Mononuclear cell (primary cell): ENCODE data around the gene SMARCA5. TPM values are rescaled to one million over a fixed set of nuclear protein-coding genes. Genes with fewer than 3 reads are reported as not detected.
"Not testable (repeated sequence)": the region's sequence is repeated elsewhere in the genome, so short reads cannot be mapped to it uniquely, and the experiment has no call there.

Experiments used
- H3K27me3 ChIP-seq: 2 replicates; pipeline ENCODE4 v1.6.0; 2011; ENCODE audit warnings: low read length, control low read depth; ENCODE audit not compliant: insufficient read depth
- H3K4me1 ChIP-seq: 2 replicates; pipeline ENCODE4 v1.5.1; 2011; ENCODE audit warnings: mild to moderate bottlenecking, low read length, control low read depth; ENCODE audit not compliant: insufficient read depth
- H3K4me3 ChIP-seq: 2 replicates; pipeline ENCODE4 v1.5.1; 2011; ENCODE audit warnings: mild to moderate bottlenecking, low read length, moderate library complexity
- H3K9me3 ChIP-seq: 2 replicates; pipeline ENCODE4 v1.5.1; 2011; ENCODE audit warnings: low read depth, mild to moderate bottlenecking, control low read depth, low read length
- total RNA-seq: library from RNA; depleted of rRNA; stranded (reverse); fragments of >200 nt; gene quantifications from one replicate; pipeline ENCODE4 v1.2.3, GENCODE V29; 2012

SMARCA5 gene
- total RNA-seq, 1 donor = 86.8 TPM

- no peaks in the 10 kb centered on the region for H3K9me3 ChIP-seq
- H3K4me3 ChIP-seq = no peak overlapping the region
- H3K4me1 ChIP-seq = peaks cover 25% of the 10 kb centered on the region
- no peaks in the 10 kb centered on the region for H3K27me3 ChIP-seq
These were observed 2.4 kb downstream of the SMARCA5 start for GRCh38 chr4:143515905-143516304.

DNA sequence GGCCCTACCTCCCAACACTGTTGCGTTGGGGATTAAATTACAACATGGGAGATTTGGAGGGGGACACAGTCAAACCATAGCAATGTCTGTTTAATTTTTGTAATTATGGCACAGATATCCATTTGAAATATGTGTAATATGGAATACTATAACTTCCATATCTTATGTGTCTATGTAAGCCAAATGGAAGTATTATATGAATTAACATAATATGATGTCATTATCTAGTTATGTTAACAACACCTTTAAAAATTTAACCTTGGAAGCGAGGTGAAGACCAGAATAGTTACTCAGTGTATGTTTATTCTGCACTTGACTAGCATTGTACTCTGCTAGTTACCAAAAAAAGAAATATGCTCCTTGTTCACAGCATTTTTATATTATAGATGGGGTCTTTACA, 4.3 kb downstream of the SMARCA5 start:
- H3K27me3 ChIP-seq = no peaks in the 10 kb centered on the region
- no peaks in the 10 kb centered on the region for H3K9me3 ChIP-seq
- no peak overlapping the region for H3K4me3 ChIP-seq
- peaks cover 30% of the 10 kb centered on the region for H3K4me1 ChIP-seq

- H3K4me1 ChIP-seq = peaks cover 10% of the 10 kb centered on the region
- H3K4me3 ChIP-seq = no peak overlapping the region
- no peaks in the 10 kb centered on the region for H3K27me3 ChIP-seq
- no peaks in the 10 kb centered on the region for H3K9me3 ChIP-seq
These were observed 10.7 kb downstream of the SMARCA5 start for GRCh38 chr4:143524211-143524610.

DNA sequence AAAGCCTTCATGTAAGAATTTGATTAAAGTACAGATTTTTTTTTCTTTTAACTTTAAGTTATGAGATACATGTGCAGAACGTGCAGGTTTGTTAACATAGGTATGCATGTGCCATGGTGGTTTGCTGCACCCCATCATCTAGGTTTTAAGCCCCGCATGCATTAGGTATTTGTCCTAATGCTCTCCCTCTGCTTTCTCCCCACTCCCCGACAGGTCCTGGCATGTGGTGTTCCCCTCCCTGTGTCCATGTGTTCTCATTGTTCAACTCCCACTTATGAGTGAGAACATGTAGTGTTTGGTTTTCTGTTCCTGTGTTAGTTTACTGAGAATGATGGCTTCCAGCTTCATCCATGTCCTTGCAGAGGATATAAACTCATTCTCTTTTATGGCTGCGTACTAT, 14.5 kb downstream of the SMARCA5 start:
- H3K4me1 ChIP-seq, H3K27me3 ChIP-seq, H3K9me3 ChIP-seq, H3K4me3 ChIP-seq: not testable (repeated sequence)

DNA sequence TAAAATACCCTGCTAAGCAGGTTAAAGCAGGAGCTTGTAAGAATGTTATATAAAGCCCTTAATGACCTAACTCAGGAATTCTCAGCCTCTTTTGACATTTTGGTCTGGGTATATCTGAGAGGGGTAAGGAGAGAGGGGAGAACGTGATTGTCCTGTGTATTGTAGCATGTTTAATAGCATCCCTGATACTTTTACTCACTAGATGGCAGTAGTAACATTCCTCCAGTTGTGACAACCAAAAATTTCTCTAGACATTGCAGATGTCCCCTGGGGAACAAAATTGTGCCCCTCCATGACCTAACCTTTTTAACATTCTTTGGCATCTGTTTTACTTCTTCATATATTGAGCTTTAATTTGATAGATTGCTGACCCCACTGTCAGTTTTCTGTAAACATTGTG, 17.9 kb downstream of the SMARCA5 start:
- Histone ChIP-seq H3K4me1 (no peaks in the 10 kb centered on the region), H3K9me3 (no peaks in the 10 kb centered on the region), H3K27me3 (no peaks in the 10 kb centered on the region), H3K4me3 (no peak overlapping the region)

DNA sequence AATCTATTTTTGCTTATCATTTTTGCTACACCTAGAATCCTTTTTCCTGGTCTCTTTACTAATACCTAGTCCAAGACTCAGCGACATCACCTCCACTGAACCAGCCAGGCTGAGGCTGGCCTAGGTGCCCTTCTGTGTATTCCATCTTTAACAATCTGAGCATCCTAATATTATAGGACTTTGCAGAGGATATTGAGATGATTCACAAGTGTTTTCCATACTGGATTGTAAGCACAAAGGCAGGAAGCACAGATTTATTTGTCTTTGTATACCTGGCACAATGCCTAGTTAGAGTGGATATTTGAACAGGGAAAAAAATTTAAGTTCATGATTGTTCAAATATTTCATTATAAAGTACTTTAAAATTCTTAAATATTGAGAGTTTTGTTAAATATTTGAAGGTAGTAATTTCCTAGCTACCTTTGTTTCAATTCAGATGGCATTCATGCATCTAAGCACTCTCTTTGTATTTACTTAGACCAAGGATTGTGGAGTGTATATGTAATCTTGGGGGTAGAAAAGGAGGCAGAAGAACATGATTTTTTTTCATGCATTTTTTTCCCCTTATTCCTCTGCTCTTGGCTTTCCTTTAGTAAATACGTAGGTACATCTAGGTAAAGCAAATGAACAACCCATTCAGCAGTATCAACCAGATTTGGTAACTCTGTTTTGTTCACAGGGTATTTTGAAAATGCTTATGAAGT, 18.4 kb downstream of the SMARCA5 start:
- Histone ChIP-seq H3K4me1 (no peaks in the 10 kb centered on the region), H3K9me3 (no peaks in the 10 kb centered on the region), H3K27me3 (no peaks in the 10 kb centered on the region), H3K4me3 (no peak overlapping the region)

- no peaks in the 10 kb centered on the region for H3K4me1 ChIP-seq
- no peaks in the 10 kb centered on the region for H3K27me3 ChIP-seq
- no peak overlapping the region for H3K4me3 ChIP-seq
- no peaks in the 10 kb centered on the region for H3K9me3 ChIP-seq
These were observed 25.6 kb downstream of the SMARCA5 start for GRCh38 chr4:143538979-143539669.

GRCh38 chr4:143539670-143540023, 26.1 kb downstream of the SMARCA5 start:
- Histone ChIP-seq H3K4me3 (no peak overlapping the region), H3K4me1 (no peaks in the 10 kb centered on the region), H3K27me3 (no peaks in the 10 kb centered on the region), H3K9me3 (no peaks in the 10 kb centered on the region)

DNA sequence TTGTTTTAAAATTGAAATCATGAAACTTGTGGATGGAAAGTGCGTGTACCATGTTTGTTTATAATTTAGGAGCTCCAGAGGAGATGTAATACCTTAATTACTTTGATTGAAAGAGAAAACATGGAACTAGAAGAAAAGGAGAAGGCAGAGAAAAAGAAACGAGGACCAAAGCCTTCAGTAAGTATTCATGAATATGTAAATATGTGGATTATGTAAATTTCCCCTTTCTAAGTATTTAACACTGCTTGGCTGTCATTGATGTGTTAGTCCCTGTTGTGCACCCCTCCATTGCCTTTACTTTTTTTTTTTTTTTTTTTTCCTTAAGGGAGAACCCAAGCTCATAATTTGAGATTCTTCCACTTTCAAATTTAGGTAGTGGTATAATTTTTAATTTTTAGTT, 36.4 kb downstream of the SMARCA5 start:
- Histone ChIP-seq H3K4me1 (no peaks in the 10 kb centered on the region), H3K9me3 (no peaks in the 10 kb centered on the region), H3K27me3 (no peaks in the 10 kb centered on the region), H3K4me3 (no peak overlapping the region)

DNA sequence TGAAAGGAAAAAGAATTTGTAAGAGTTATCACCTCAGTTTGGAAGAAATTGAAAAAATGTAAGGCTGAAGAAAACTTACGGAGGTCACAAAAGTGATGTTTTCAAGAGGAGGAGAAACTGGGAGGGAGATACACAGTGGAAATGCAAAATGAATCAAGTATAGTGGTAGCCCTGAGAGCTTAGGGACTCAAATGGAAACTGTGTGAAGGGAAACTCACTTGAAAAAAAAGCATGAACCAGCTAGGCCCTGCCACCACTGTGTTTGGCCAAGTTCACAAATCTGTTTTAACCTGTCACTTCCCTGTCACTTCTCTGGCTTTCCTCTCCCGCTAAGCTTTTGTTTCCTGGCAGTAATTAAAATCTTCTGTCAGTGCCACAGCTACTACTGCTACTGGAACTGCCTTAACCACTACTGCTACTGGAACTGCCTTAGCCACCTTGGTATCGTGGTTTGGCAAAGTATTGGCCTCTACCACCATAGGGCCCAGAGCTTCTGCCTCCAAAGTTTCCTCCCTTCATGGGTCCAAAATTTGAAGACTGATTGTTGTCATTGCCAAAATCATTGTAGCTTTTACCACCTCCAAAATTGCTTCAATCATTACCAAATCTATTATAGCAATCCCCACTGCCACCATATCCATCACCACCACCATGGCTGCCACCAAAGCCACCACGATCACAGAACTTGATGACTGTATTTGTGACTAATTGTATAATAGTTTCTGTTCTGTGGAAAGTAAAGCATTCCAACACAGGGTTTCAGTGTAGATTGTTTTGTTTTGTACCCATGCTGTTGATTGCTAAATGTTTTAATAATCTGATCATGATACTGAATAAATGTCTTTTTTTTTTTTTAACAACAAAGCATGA, 41.5 kb downstream of the SMARCA5 start:
- Histone ChIP-seq H3K4me3 (no peak overlapping the region), H3K4me1 (peaks cover 12% of the 10 kb centered on the region), H3K27me3 (no peaks in the 10 kb centered on the region), H3K9me3 (no peaks in the 10 kb centered on the region)

GRCh38 chr4:143555676-143556075, 42.2 kb downstream of the SMARCA5 start:
- Histone ChIP-seq H3K9me3 (no peaks in the 10 kb centered on the region), H3K27me3 (no peaks in the 10 kb centered on the region), H3K4me1 (peaks cover 12% of the 10 kb centered on the region)

DNA sequence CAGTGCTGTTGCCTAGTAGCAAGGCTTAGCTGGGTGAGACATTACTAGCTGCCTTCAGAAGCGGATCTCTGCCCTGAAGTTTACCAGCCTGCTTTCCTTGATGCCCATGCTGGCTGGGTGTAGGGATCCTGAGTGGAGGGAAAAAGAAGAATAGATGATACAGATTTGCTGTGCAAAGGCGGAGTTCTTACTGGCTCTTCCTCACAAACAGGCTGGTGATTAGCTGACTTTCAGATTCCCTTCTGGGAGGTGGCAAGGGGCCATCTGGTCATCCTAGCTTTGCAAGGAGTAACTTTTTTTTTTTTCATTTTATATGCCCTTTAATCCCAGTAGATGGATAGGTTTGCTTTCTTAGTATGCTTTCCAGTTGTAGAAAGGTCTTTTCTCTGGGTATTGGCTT, 44.8 kb downstream of the SMARCA5 start:
- Histone ChIP-seq H3K9me3 (no peaks in the 10 kb centered on the region), H3K4me1 (peaks cover 12% of the 10 kb centered on the region), H3K4me3 (no peak overlapping the region), H3K27me3 (no peaks in the 10 kb centered on the region)

More at GRCh38 chr4:143555676-143556075, 42.2 kb downstream of the SMARCA5 start:
- H3K4me3 ChIP-seq = no peak overlapping the region

DNA sequence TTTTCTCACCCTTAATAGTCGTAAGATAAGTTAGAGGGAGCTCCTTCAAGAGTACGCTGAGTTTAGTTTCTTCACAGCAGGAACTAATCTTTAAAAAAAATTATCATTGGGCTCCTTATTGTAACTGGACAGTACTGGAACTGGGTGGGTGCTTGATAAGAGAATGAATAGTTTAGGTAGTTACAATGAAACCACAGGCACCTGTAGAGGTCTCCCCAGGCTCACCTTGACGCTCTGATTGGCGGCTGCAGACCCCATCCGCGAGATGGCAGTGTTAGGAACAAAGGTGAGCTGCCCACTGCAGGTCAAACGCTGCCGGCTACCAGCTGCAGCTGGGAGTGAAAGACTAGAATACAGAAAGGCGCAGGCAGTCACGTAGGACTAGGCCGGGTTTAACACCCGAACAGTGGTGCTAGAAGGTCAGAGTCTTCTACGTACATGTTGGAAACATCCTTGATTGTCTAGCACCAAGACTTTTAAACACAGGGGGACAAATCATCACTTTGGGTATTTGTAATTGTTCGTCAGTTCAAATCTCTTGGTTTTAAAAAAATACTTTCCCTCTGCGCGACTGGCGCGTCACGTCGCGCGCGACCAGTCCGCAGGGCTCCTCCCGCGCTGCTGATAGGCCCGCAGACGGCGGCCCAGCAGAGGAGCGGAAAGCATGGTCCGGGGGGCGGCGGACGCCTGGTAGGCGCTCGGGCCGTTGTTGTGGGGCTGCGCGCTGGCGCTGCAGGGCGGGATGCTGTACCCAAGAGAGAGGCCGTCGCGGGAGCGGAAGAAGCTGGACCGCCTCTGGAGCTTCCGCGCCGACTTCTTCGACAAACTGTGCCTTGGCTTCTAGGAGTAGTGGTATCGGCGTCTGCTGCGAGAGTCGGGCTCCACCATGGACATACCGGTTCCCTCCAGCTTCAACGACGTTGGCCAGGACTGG, 45.6 kb downstream of the SMARCA5 start:
- H3K4me1 ChIP-seq = peaks cover 12% of the 10 kb centered on the region
- H3K4me3 ChIP-seq = peak overlapping the region; percentile 32
- H3K27me3 ChIP-seq = no peaks in the 10 kb centered on the region
- no peaks in the 10 kb centered on the region for H3K9me3 ChIP-seq

GRCh38 chr4:143559757-143560147, 46.2 kb downstream of the SMARCA5 start:
- Histone ChIP-seq H3K4me1 (peaks cover 12% of the 10 kb centered on the region), H3K27me3 (no peaks in the 10 kb centered on the region), H3K4me3 (peak overlapping the region; percentile 32), H3K9me3 (no peaks in the 10 kb centered on the region)
